ENCODE measurements around the gene PKIG.
A peak's percentile ranks its signal among the peaks of the same experiment; 100 is the strongest.
"Not testable (repeated sequence)": the region's sequence is repeated elsewhere in the genome, so short reads cannot be mapped to it uniquely, and the experiment has no call there.

Gene PKIG

DNA sequence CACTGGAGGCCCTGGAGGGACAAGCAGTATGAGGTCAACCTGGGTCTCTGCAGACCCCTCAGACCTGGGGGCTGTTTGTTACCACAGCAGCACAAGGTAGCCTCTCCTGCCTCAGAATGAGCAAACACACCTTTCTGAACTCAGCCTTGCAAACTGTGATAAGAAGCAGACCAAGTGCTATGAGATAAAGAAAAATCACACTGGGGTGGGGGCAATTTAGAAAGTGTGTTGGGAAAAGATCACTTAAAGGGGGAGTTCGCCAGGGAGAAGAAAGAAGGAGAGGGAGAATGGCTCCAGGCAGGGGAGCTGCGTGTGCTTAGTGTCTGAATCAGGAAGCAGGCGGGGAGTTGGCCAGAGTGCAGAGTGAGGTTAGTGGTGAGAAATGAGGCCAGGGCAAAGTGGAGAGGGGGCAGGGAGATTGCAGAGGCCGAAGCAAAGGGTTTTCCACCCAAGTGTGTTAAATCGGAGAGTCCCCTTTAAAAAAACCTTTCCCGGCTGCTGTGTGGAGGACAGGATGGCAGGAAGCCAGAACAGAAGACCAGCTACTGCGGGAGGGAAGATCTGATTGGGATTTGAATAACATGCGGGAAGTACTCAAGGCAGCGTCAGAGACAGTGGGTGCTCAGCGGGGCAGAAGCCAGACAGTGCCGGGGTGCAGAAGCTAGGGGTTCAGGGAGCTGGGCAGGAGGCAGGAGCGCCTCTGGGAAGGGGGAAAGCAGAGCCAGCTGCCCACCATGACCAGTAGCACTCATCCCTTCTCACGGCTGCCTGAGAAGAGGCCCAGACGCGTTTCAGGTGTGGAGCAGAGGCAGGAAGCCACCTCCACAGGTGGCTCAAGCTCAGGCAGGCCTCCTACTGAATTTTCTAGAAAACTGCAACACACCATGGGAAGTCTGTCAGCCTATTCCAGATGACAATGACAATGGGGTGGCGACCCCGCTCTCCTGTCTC lies 60.1 kb downstream of the PKIG start:
- DNase-seq (ENCODE audit: low spot score): peak; percentile 27

DNA sequence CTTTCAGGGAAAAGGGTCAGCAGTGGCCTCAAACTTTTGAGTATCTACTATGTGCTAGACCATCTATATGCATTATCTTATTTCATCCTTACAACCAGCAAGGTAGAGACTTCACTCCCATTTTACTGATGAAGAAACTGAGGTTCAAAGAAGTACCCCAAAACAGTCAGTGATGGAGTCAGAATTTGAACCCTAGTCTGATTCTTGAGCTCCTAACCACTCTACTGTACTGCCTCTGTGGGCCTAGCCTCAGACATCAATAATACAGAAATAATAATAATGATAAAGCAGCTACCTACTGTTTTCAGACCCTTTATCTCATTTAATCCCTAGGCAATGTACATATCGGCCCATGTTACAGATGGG lies 60.8 kb downstream of the PKIG start:
- DNase-seq (ENCODE audit: low spot score): no peak

DNA sequence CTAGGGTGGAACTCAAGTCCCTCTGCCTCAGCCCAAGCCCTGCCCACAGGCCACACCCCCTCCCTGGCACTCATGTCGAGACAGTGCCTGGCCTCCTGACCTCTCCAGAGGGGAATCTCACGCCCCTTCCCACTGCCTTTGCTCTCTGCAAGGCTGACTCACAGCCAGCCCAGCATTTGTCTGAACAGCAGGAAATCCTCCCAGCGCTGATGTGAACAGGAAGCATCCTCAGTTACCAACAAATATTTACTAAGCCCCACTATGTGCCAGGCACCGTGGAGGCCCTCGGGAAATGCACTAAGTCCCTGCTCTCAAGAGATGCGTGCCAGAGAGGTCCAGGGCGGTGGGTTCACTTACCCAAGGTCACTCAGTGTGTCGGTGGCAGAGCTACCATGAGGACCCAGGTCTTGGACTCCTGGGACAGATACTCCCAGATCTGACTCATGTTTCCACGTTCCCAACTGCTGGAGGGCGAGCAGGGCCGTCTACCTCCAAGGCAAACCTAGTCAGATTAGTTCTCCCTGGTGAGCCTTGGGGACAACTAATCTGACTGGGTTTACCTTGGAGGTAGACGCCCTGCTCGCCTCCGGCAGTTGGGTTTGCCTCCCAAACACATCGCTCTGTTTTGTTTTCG lies 61.3 kb downstream of the PKIG start:
- no peak for DNase-seq (ENCODE audit: low spot score)

DNA sequence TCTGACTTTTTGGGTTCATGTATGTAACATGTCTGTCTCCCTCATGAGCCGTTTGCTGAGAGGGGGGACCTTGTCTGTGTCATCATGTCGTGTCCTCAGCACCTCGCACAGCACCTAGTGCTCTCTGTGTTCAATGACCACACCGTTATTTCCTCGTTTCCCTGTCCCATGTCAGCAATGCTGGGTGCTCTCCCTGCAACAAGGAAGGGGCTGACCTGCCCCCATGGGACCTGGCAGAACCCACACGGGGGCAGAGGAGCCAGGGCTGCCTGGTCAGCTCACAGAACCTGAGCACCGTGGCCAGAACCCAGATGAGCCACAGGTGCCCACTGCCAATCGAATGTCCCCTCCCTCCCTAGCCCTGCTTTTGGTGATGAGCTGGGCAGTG lies 61.8 kb downstream of the PKIG start:
- no peak for DNase-seq (ENCODE audit: low spot score)

DNA sequence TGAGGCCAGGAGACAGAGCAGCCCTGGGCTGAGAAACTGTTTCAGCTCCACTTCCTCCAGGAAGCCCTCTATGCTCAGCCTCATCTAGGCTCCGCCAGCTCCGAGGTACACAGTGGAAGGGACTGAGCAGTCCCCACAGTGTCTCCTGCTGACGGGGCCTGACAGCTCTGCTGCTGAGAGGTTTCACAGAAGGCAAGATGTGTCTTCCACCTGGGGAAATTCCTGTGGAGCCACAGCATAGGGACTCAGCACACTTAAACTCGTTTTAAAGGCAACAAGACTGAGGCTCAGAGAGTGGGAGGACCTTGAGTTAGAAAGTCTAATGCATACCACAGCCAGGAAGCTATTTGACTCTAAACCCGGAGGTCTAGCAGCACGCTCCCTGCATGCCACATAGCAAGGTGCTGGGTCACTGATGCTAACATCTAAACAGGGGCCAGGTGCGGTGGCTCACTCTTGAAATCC lies 62.3 kb downstream of the PKIG start:
- no peak for DNase-seq (ENCODE audit: low spot score)

DNA sequence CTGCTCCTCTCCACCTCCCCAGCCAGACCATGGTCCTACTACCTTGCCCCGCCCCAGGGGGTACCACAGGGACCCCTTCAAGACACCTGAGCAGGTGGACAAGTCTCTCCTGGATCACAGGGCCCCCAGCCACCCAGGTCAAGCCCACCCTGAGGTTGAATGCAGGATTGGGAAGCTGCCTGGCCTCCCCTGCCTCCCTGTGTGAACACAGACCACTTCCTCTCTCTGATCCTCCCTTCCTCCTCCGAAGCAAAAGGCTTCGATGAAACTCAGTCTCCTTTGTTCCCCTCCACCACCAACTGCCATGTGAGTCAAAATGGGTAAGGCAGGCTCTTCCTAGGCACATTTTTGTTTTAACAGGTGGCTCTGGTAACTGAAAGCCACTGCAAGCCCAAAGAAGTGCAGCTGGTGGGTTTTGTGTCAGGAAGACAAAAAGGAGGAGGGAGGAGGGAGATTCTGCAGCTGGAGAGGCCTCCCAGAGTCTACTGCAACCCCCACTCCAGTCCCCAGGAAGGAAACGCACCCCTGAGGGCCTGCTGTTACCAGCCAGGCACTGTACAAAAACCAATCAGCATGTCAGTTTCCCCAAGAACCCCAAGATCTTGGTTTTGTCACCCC lies 63.8 kb downstream of the PKIG start:
- DNase-seq (ENCODE audit: low spot score): peak; percentile 57

DNA sequence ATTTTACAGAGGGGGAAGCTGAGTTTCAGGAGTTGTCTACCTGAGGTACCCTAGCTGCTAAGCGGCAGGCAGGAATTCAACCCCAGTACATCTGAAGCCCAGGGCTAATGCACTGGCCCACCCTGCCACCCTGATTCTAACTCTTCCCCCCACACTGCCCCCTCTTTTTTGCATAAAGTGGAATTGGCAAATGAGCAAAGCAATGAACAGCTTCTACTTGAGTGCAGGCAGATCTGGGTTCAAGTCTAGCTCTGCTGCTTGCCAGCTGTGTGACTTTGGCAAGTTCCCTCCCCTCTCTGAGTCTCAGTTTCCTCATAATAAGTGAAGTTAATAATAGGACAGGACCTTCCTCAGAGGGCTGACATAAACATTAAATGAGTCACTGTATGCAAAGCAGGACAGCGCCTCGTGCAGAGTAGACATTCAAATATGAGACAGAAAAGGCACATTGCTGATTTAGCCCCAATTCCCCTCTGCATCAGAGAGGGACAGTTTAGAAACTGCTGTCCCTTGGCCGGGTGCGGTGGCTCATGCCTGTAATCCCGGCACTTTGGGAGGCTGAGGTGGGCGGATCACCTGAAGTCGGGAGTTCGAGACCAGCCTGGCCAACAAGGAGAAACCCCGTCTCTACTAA lies 64.4 kb downstream of the PKIG start:
- DNase-seq (ENCODE audit: low spot score): peak; percentile 73

DNA sequence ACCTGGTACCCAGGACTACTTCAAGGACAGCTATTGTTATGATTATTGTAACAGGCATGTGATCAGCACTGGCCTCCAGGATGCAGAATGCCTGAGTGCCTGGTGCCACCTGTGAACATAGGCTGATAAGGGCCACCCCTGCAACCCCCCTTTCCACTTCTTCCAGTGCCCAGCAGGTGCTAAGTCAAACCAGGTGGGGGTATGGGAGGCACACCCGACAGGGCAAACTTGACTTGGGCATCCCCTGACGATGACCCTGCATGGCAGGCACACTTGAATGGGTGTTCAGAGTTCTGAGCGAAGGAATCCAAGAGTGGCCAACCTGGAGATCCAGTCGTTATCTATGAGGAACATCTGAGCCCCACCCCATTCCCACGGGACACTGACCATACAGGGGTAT lies 65.7 kb downstream of the PKIG start:
- no peak for DNase-seq (ENCODE audit: low spot score)

DNA sequence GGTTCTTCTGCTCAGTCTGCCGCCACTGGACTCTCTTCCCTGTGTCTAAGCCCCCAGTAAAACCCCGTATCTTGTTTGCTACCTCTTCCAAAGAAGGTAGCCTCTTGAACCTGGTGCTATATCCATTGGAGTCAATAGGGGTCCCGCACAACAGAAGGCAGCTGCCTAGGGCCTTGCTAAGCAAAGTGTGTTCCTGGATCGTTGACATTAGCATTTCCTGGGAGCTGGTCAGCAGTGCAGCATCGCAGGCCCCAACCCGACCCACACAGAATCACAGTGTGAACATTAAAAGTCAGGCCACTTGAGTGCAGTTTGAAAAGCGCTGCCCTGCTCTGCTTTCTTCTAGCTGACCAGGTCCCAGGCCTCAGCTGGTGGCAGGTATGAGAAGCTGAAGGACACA lies 66.2 kb downstream of the PKIG start:
- no peak for DNase-seq (ENCODE audit: low spot score)

DNA sequence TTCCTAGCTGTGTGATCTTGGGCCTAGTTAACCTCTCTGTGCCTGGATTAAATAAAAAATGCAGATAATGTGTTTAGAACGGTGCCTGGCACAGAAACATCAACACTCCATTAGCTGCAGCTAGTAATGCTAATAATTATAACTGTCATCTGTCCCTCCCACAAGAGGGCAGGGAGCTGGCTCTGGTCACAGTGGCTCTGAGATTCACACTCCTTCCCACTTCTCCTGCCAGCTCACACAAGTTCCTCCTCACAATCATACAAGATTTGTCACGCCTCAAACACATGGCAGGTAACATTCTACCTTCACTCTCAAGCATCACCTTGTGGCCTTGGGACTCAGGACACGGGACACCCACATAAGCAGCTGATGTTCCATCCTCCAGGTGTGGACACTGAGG lies 66.7 kb downstream of the PKIG start:
- no peak for DNase-seq (ENCODE audit: low spot score)

DNA sequence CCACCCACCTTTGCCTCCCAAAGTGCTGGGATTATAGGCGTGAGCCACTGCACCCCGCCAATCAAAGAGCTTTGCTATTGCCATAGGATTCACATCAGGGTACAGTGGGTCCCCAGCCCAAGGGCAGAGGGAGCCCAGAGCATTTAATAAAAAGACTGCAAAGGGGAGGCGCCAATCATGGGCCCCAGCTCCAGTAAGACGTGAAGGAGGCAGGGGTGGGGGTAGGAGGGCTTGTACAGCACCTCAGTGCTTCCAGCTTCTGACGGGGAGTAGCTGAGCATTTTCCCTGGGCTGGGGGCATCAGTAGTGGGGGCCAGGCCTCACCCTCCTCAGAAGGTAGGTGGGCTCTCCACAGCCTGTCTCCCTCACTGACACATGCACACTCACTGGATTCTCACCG lies 67.6 kb downstream of the PKIG start:
- no peak for DNase-seq (ENCODE audit: low spot score)

DNA sequence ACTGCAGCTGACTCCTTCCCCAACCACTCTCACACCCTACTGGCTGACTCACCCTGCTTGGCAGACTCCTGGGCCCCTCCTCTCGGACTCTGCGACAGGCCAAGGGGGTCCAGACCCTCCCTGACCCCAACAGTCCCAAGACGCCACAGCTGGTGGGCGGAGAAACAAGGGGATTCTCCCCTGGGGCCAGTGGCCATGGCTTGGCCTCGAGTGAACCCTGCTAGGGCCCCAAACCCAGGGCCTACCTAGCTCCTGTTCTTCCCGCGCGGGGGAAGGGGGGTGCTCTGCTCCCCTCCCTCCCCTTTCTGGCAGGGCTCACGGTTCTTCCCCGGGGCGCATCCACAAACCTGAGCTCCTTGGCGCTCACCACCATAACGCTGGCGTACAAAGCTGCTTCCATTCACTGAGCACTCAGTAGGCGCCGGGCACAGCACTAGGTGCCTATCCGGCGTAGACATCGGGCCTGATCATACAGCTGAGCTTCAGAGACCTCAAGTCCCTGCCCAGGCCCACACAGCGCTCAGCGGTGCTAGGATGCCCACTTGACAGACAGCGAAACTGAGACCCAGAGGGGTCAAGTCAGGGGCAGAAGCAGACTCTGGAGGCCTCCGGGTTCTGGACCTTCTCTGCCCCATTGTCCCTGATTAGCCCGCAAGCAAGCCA lies 68.5 kb downstream of the PKIG start:
- DNase-seq (ENCODE audit: low spot score): no peak

DNA sequence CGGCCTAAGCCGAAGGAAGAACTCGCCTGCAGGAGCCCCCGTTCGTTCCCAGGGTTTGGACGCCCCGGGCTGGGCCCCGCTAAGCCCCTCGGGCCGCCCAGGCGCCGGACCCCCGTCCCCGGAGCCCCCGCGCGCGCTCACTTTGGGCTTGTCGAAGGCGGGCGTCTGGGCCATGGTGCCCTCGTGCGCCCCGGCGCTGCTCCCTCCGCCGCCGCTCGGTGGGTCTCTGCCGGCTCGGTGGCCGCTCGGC lies 69.0 kb downstream of the PKIG start:
- no peak for DNase-seq (ENCODE audit: low spot score)

DNA sequence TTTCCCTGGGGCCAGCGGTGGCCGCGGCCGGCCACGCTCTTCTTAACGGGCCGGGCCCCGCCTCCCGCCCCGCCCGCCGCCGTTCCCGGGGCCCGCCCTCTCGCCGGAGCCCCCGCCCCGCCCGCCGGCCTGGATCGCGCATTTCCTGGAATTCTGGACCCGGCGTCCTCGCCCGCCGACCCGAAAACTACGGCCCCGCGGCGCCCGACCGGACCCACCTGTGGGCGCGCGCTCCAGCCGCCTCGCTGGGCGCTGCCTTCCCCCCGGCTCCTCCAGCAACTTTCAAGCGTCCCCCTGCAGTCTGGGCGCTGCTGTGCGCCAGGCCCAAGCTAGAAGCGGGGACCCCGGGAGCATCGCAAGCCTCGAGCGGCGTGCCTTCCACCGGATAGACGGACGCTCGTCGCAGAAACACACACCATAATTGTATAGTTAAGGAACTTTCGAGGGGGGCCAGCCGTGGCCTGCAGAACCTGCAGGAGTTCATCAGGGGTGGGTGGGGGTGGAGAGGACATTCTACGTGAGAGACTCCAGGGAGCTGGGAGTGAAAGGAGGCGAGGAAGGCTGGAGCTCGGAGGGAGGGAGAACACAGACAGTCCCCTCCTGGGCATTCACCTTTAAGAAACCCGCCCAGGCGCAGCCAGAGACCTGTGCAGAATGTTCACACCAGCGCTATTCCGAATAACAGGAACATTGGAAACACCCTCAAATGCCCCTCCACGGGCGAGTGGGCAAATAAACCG lies 69.5 kb downstream of the PKIG start, which contains the start of gene ADA:
Gene ADA (minus strand): TSS at position 16 of the 740 bp plus-strand sequence. CDS start 92 bp downstream, outside the sequence.
- peak; percentile 43 for DNase-seq (ENCODE audit: low spot score)

DNA sequence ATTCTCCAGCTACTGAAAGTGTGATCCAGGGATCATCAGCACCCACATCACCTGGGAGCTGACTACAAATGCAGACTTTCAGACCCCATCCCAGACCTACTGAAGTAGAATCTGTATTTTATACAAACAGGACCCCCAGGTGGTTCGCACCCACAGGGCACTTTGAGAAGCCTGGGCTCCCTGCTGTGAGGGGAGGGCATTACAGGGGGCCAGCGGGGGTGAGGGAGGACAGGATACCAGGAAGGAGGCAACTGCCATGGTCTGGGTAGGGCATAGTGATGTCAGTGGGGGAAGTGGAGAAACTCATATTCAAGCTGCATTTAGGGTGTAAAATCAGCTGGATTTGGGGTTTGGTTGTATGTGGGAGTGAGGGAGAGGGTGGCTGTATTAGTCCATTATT lies 71.2 kb downstream of the PKIG start:
- DNase-seq (ENCODE audit: low spot score): no peak

DNA sequence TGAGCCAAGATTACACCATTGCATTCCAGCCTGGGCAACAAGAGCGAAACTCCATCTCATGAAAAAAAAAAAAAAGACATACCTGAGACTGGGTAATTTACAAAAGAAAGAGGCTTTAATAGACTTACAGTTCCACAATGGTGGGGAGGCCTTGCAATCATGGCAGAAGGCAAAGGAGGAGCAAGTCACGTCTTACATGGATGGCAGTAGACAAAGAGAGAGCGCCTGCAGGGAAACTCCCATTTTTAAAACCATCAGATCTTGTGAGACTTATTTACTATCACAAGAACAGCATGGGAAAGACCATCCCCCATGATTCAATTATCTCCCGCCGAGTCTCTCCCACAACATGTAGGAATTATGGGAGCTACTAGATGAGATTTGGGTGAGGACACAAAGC lies 71.8 kb downstream of the PKIG start:
- not testable (repeated sequence) for DNase-seq (ENCODE audit: low spot score)

DNA sequence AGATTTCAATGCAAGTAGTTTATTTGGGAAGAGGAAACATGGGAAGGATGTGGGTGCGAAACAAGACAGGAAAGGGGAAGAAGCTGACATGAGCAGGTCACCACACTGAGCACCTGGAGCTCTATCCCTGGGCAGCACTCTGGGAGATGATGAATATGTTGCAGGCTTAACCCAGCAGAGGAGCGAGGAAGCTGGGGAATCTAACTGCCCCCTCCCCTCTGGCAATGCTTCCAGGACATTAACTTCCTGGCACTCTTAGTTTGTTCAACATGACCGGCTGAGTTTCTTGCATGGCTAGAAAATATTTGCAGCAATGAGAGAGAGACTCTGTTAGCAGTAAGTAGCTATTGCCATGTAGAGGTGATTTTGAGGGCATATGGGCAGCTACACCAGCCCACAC lies 74.1 kb downstream of the PKIG start:
- no peak for DNase-seq (ENCODE audit: low spot score)

DNA sequence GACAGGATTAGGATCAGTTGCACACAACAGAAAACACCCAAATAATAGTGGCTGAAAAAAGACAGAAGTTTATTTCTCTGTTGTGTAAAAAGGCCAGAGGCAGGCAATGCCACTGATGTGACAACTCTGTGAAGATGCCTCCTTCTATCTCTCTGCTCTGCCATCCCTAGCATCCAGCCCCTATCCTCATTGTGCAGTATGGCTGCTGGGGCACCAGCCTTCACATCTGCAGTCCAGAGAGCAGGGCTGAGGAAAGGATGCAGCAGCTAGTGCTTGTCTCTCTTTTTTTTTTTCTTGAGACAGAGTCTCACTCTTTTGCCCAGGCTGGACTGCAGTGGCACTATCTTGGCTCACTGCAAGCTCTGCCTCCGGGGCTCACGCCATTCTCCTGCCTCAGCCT lies 75.5 kb downstream of the PKIG start:
- DNase-seq (ENCODE audit: low spot score): no peak

DNA sequence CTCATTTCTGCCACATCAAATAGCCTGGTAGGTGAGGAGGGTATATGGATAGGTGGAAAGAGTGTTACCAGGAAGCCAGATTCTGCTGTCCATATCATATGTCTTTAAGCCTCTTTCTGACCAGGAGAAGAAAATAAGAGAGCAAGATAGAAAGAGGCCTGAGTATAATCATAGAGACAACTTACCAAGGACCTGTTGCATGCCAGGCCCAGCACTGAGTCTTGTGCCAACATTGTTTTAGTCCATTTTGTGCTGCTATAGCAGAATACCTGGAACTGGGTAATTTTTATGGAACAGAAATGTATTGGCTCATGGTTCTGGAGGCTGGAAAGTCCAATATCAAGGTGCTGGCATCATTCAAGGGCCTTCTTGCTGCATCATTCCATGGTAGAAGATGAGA lies 76.4 kb downstream of the PKIG start:
- DNase-seq (ENCODE audit: low spot score): no peak

DNA sequence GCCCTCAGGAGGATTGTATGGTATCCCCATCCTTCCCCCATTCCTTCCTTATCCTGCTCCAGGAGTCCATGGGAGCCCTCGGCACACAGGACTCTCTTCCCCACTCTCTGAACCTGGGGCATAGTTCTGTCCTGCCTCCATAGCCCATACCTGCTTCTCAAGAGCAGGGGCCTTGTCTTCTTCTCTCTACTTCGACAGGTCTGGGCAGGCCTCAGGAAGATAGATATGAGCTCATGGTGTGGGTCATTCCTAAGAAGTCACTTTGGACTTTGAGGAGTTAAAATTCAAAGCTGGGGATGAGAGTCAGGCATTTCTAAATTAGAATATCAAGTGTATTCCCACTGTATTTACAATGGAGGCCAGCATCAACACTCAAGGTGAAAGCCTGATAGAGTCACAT lies 77.6 kb downstream of the PKIG start:
- no peak for DNase-seq (ENCODE audit: low spot score)

DNA sequence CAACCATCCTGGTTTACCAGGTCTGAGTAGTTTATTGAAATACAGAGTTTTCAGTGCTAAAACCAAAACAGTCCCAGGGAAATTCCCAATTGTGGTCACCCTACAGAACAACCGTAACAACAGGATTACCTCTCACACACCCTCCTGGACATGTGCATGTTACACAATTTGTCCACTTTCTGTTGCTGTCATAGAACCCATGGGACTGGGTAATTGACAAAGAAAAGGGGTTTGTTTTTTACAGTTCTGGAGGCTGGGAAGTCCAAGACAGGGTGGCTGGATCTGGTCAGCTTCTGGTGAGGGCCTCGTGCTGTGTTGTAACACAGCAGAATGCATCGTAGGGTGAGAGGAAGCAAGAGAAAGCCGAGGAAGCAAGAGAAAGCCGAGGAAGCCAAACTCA lies 78.2 kb downstream of the PKIG start:
- DNase-seq (ENCODE audit: low spot score): no peak

DNA sequence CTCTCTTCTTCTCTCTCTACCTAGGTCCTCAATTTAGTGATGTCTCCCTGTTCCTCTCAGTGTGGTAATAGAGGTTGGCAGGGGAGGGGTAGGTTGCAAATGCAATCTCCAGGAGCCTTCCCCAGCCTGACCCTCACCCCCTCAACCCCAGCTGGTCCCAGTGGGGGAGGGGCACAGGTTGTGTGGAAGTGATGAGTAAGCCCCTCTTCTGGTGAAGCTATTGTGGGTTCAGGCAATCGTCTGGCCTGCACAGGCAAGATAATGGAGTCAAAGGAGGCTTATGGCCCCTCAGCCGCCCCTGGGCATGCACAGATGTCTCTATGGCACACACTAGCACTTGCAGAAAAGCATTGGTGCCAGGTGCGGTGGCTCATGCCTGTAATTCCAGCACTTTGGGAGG lies 79.9 kb downstream of the PKIG start:
- DNase-seq (ENCODE audit: low spot score): no peak

Measured in germinal center (tissue), 1 donor.